PC-9 (cell line): ENCODE results near the gene KLHL26.

Source experiments
- EZH2 ChIP-seq: fragments of 200-600 bp; sonication (generic); IDR thresholded peaks from 2 replicates; pipeline ENCODE4 v1.8.0; 2017; ENCODE audit warnings: antibody characterized with exemption, low read depth
- TF ChIP-seq, protein P1 (sequence below): fragments of 200-600 bp; sonication (generic); conservative IDR thresholded peaks from 2 replicates; pipeline ENCODE4 v1.6.1; 2017; ENCODE audit warnings: mixed run types, antibody characterized with exemption, mild to moderate bottlenecking, moderate library complexity

DNA sequence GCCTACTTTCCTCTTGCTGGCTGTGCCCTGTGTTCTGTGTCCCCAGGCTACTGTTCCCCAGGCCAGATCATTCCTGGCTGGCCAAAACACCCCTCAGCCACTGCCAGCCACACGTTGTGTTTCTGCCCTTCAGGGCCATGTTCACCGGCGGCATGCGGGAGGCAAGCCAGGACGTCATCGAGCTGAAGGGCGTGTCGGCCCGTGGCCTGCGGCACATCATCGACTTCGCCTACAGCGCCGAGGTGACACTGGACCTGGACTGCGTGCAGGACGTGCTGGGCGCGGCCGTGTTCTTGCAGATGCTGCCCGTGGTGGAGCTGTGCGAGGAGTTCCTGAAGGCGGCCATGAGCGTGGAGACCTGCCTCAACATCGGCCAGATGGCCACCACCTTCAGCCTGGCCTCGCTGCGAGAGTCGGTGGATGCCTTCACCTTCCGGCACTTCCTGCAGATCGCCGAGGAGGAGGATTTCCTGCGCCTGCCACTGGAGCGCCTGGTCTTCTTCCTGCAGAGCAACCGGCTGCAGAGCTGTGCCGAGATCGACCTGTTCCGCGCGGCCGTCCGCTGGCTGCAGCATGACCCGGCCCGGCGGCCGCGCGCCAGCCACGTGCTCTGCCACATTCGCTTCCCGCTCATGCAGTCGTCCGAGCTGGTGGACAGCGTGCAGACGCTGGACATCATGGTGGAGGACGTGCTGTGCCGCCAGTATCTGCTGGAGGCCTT is 30.9 kb downstream of the KLHL26 start:
- no peak for TF ChIP-seq EZH2
- TF ChIP-seq, protein P1, sequence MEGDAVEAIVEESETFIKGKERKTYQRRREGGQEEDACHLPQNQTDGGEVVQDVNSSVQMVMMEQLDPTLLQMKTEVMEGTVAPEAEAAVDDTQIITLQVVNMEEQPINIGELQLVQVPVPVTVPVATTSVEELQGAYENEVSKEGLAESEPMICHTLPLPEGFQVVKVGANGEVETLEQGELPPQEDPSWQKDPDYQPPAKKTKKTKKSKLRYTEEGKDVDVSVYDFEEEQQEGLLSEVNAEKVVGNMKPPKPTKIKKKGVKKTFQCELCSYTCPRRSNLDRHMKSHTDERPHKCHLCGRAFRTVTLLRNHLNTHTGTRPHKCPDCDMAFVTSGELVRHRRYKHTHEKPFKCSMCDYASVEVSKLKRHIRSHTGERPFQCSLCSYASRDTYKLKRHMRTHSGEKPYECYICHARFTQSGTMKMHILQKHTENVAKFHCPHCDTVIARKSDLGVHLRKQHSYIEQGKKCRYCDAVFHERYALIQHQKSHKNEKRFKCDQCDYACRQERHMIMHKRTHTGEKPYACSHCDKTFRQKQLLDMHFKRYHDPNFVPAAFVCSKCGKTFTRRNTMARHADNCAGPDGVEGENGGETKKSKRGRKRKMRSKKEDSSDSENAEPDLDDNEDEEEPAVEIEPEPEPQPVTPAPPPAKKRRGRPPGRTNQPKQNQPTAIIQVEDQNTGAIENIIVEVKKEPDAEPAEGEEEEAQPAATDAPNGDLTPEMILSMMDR = no peak
